H1 (cell line): ENCODE data around the gene RNU7-1. TPM values are rescaled to one million over a fixed set of nuclear protein-coding genes. Genes with fewer than 3 reads are reported as not detected.

Experiments
- CTCF ChIA-PET: fragments of 300-600 bp; sonication (Branson Sonifier 250); formaldehyde crosslinking; loops from one replicate; lab custom pipeline; 2021; ENCODE audit not compliant: partially characterized antibody; lab: Charles Lee
- POLR2A ChIA-PET: fragments of 300-600 bp; sonication (Branson Sonifier 250); formaldehyde crosslinking; loops from one replicate; lab custom pipeline; 2021; ENCODE audit warnings: inconsistent platforms; ENCODE audit not compliant: partially characterized antibody; lab: Charles Lee
- DNase-seq, 2 experiments: peaks; one replicate each; pipeline versions ENCODE4 v3.0.0 to v3.0.0-alpha.2; 2010 to 2022; ENCODE audit warnings: low spot score in 2 of 2, low read depth in 1 of 2, mixed read lengths in 1 of 2
- FAIRE-seq: peaks from 2 replicates; lab custom pipeline; 2011; peaks lifted over from hg19 to GRCh38; lab: Jason Lieb, UNC
- H2AFZ ChIP-seq: 2 replicates; pipeline ENCODE4 v1.8.1; 2012; ENCODE audit warnings: low read length, inconsistent platforms
- H2AK5ac ChIP-seq: 2 replicates; pipeline ENCODE4 v1.6.1; 2013; ENCODE audit warnings: low read depth, low read length
- H2BK120ac ChIP-seq: replicated peaks from 2 replicates; pipeline ENCODE3; 2013; ENCODE audit warnings: low read depth, low read length, inconsistent platforms
- H2BK12ac ChIP-seq: 2 replicates; pipeline ENCODE4 v1.6.1; 2013; ENCODE audit warnings: low read depth, low read length
- H2BK15ac ChIP-seq: 2 replicates; pipeline ENCODE4 v1.6.1; 2013; ENCODE audit warnings: low read length
- H2BK20ac ChIP-seq: 2 replicates; pipeline ENCODE4 v1.6.1; 2013; ENCODE audit warnings: low read length
- H2BK5ac ChIP-seq: 2 replicates; pipeline ENCODE4 v1.6.1; 2013; ENCODE audit warnings: low read depth, low read length
- H3K14ac ChIP-seq: 2 replicates; pipeline ENCODE4 v1.6.1; 2013; ENCODE audit warnings: inconsistent platforms; ENCODE audit not compliant: insufficient read length
- H3K18ac ChIP-seq: 2 replicates; pipeline ENCODE4 v1.6.1; 2013; ENCODE audit warnings: low read length; ENCODE audit errors: extremely low read depth
- H3K23ac ChIP-seq: 2 replicates; pipeline ENCODE4 v1.6.1; 2013; ENCODE audit warnings: inconsistent platforms; ENCODE audit not compliant: insufficient read length
- H3K23me2 ChIP-seq: 2 replicates; pipeline ENCODE4 v1.6.1; 2013; ENCODE audit warnings: low read depth, low read length
- H3K27ac ChIP-seq: 2 replicates; pipeline ENCODE4 v1.6.1; 2011; ENCODE audit warnings: low read depth, low read length, inconsistent platforms
- H3K27me3 ChIP-seq, 4 experiments: replicated peaks in 1 of 4; 1 replicate in 1 of 4; 2 replicates in 3 of 4; pipeline versions ENCODE4 v1.6.1 to v1.8.1; 2011 to 2013; ENCODE audit warnings: low read length in 3 of 4, mild to moderate bottlenecking in 3 of 4, inconsistent platforms in 2 of 4, mixed read lengths in 2 of 4, moderate library complexity in 1 of 4; ENCODE audit not compliant: control insufficient read depth in 3 of 4, insufficient read depth in 3 of 4; ENCODE audit errors: extremely low read depth in 1 of 4
- H3K36me3 ChIP-seq, 4 experiments: 2 replicates each; pipeline versions ENCODE4 v1.6.1 to v1.8.1; 2011 to 2013; ENCODE audit warnings: mild to moderate bottlenecking in 4 of 4, low read length in 3 of 4, moderate library complexity in 2 of 4, control low read depth in 1 of 4, inconsistent platforms in 1 of 4; ENCODE audit not compliant: insufficient read depth in 4 of 4, control insufficient read depth in 2 of 4
- H3K4ac ChIP-seq: replicated peaks from 2 replicates; pipeline ENCODE3; 2013; ENCODE audit warnings: low read length, low read depth, mixed read lengths, inconsistent platforms; ENCODE audit not compliant: insufficient read length
- H3K4me1 ChIP-seq, 4 experiments: replicated peaks in 1 of 4; 1 replicate in 1 of 4; 2 replicates in 3 of 4; pipeline versions ENCODE4 v1.6.1 to v1.8.1; 2011 to 2013; ENCODE audit warnings: low read length in 3 of 4, inconsistent platforms in 2 of 4, mixed read lengths in 1 of 4; ENCODE audit not compliant: insufficient read depth in 4 of 4, control insufficient read depth in 3 of 4
- H3K4me2 ChIP-seq, 2 experiments: 2 replicates each; pipeline versions ENCODE4 v1.6.1 to v1.8.1; 2011 to 2013; ENCODE audit warnings: low read depth in 2 of 2, low read length in 2 of 2, control low read depth in 1 of 2, inconsistent platforms in 1 of 2, mild to moderate bottlenecking in 1 of 2; ENCODE audit not compliant: insufficient read depth in 1 of 2
- H3K4me3 ChIP-seq, 4 experiments: fragments of 200-600, 300-600 bp in 1 of 4; sonication (generic), shearing (Covaris generic), sonication (Bioruptor Twin) in 1 of 4; 2 replicates each; pipeline versions ENCODE4 v1.5.1 to v1.8.1; 2011 to 2016; ENCODE audit warnings: low read length in 4 of 4, low read depth in 3 of 4, control low read depth in 2 of 4, inconsistent platforms in 2 of 4, mild to moderate bottlenecking in 2 of 4, mixed read lengths in 1 of 4, moderate library complexity in 1 of 4; ENCODE audit not compliant: insufficient read depth in 2 of 4; ENCODE audit errors: extremely low read depth in 1 of 4
- H3K56ac ChIP-seq: replicated peaks from 2 replicates; pipeline ENCODE3; 2013; ENCODE audit warnings: low read depth, mild to moderate bottlenecking, mixed read lengths, low read length, inconsistent platforms; ENCODE audit not compliant: insufficient read length
- H3K79me1 ChIP-seq: 2 replicates; pipeline ENCODE4 v1.6.1; 2013; ENCODE audit warnings: low read depth, low read length, control low read depth
- H3K79me2 ChIP-seq, 2 experiments: 2 replicates each; pipeline versions ENCODE4 v1.6.1 to v1.8.1; 2012 to 2013; ENCODE audit warnings: low read length in 2 of 2, mild to moderate bottlenecking in 2 of 2, inconsistent platforms in 1 of 2; ENCODE audit not compliant: insufficient read depth in 2 of 2, control insufficient read depth in 1 of 2
- H3K9ac ChIP-seq, 4 experiments: replicated peaks in 1 of 4; 1 replicate in 1 of 4; 2 replicates in 3 of 4; pipeline versions ENCODE4 v1.6.1 to v1.8.1; 2011 to 2013; ENCODE audit warnings: low read depth in 3 of 4, low read length in 3 of 4, control low read depth in 2 of 4, mild to moderate bottlenecking in 2 of 4, moderate library complexity in 2 of 4, inconsistent platforms in 1 of 4; ENCODE audit errors: extremely low read depth in 1 of 4
- H3K9me3 ChIP-seq, 2 experiments: 2 replicates each; pipeline versions ENCODE4 v1.6.1 to v1.8.1; 2012 to 2013; ENCODE audit warnings: mild to moderate bottlenecking in 2 of 2, moderate library complexity in 2 of 2, control low read depth in 1 of 2, inconsistent platforms in 1 of 2, low read depth in 1 of 2, low read length in 1 of 2, mixed read lengths in 1 of 2; ENCODE audit not compliant: insufficient read depth in 2 of 2
- H4K20me1 ChIP-seq, 2 experiments: replicated peaks in 1 of 2; 2 replicates each; pipeline versions ENCODE3 to v1.8.1; 2011 to 2013; ENCODE audit warnings: inconsistent platforms in 2 of 2, low read length in 2 of 2, mild to moderate bottlenecking in 1 of 2; ENCODE audit not compliant: insufficient read depth in 2 of 2, control insufficient read depth in 1 of 2
- H4K5ac ChIP-seq: 2 replicates; pipeline ENCODE4 v1.6.1; 2013; ENCODE audit warnings: low read length, low read depth, mixed read lengths, inconsistent platforms; ENCODE audit not compliant: insufficient read length
- H4K8ac ChIP-seq: 2 replicates; pipeline ENCODE4 v1.8.0; 2013; ENCODE audit warnings: mild to moderate bottlenecking, moderate library complexity, low read length, inconsistent platforms; ENCODE audit not compliant: insufficient read depth; ENCODE audit errors: extremely low read depth
- H4K91ac ChIP-seq: replicated peaks from 2 replicates; pipeline ENCODE3; 2013; ENCODE audit warnings: low read length, mixed read lengths, inconsistent platforms; ENCODE audit not compliant: insufficient read length
- BACH1 ChIP-seq: IDR thresholded peaks from 2 replicates; pipeline ENCODE4 v1.6.1; 2012; ENCODE audit warnings: low read length, improper control_type of control experiment
- CHD1 ChIP-seq: IDR thresholded peaks from 2 replicates; pipeline ENCODE4 v1.6.1; 2012; ENCODE audit warnings: low read depth, low read length, improper control_type of control experiment
- EP300 ChIP-seq, 2 experiments: IDR thresholded peaks; 1 replicate in 1 of 2; 2 replicates in 1 of 2; pipeline ENCODE4 v1.6.1; 2011 to 2012; ENCODE audit warnings: low read depth in 2 of 2, low read length in 2 of 2, mild to moderate bottlenecking in 2 of 2, borderline replicate concordance in 1 of 2, inconsistent platforms in 1 of 2, moderate library complexity in 1 of 2
- SIN3A ChIP-seq, 2 experiments: IDR thresholded peaks in 1 of 2; conservative IDR thresholded peaks in 1 of 2; 2 replicates each; pipeline ENCODE4 v1.6.1; 2011 to 2012; ENCODE audit warnings: low read length in 2 of 2, improper control_type of control experiment in 1 of 2, low read depth in 1 of 2, mild to moderate bottlenecking in 1 of 2
- SIRT6 ChIP-seq: IDR thresholded peaks from one replicate; pipeline ENCODE4 v1.7.1; 2012; ENCODE audit warnings: low read length, inconsistent platforms
- TAF7 ChIP-seq: optimal IDR thresholded peaks from 2 replicates; pipeline ENCODE3; 2011; ENCODE audit warnings: low read depth, mild to moderate bottlenecking, inconsistent platforms, low read length, moderate library complexity, borderline replicate concordance
- WGBS, 2 experiments: shearing (Covaris generic) in 1 of 2; methylation state at CpG; one replicate each; pipeline versions ENCODE4 v1.1.6 to v1.1.7; 2013 to 2015; ENCODE audit warnings: low lambda C conversion rate in 2 of 2, mixed read lengths in 2 of 2, inconsistent platforms in 1 of 2, low coverage in 1 of 2, missing lambda C conversion rate in 1 of 2; ENCODE audit not compliant: insufficient replicate concordance in 2 of 2, insufficient coverage in 1 of 2, insufficient read length in 1 of 2; ENCODE audit errors: extremely low coverage in 1 of 2, missing lambda C conversion rate in 1 of 2; 5-methylcytosine and 5-hydroxymethylcytosine counted together
- polyA plus RNA-seq, 7 experiments: library from polyadenylated mRNA; depleted of rRNA in 3 of 7; stranded (reverse) in 5 of 7; unstranded in 2 of 7; fragments of >200 nt in 5 of 7; fragments of 200-250 nt in 2 of 7; gene quantifications; 1 replicate in 5 of 7; 2 replicates in 1 of 7; 4 replicates in 1 of 7; pipeline versions ENCODE4 v1.2.1 to v1.2.3, GENCODE V29; 2011 to 2013; ENCODE audit warnings: missing spikeins in 2 of 7, mixed read lengths in 2 of 7
- total RNA-seq: library from RNA; stranded (reverse); fragmentation: NEBNext Ultra II Directional; extraction: Animal tissue kit (Norgen Biotek cat#: 25700); gene quantifications from 2 replicates; pipeline ENCODE4 v1.2.1, GENCODE V29; 2021
- TF ChIP-seq, protein P1 (sequence below), 3 experiments: IDR thresholded peaks; 1 replicate in 2 of 3; 2 replicates in 1 of 3; pipeline versions ENCODE4 v1.5.1 to v1.6.1; 2011; ENCODE audit warnings: low read length in 3 of 3, mild to moderate bottlenecking in 3 of 3, inconsistent platforms in 2 of 3, low read depth in 1 of 3, moderate library complexity in 1 of 3; ENCODE audit not compliant: insufficient read depth in 1 of 3; ENCODE audit errors: control extremely low read depth in 1 of 3
- TF ChIP-seq, protein P2 (sequence below): IDR thresholded peaks from 2 replicates; pipeline ENCODE4 v1.6.1; 2011; ENCODE audit warnings: low read depth, mild to moderate bottlenecking, low read length; ENCODE audit not compliant: insufficient read depth

The RNU7-1 gene
- total and polyA plus RNA-seq, 2 of the 8 experiments (the other 6 are each of a cell fraction or from before 2014, with no cell fraction given), result not detected

DNA sequence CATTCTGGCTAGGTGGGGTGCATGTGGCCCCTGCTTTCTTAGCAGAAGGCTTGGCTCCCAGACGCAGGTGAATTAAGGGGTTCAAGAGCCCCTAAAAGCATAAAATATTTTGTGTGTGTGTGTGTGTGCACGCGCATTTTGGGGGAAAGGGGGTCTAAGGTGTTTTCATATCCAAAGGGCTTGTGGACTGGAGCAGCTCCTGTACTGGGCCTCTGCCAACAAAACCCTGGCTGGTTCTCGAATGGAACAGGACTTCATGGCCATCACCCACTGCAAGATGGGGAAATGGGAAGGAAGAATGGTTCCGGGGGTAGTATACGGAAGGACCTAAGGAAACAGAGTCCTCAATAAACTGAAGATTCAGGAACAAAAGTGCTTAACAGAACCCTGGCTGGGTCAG is 19.8 kb upstream of the RNU7-1 start:
- H3K79me1 ChIP-seq, result no peaks in the 10 kb centered on the region; the same call in 1 of the 2 replicates
- H3K9ac ChIP-seq, result no peak overlapping the region; a peak in 2 of 7 replicates
- no peaks in the 10 kb centered on the region for H3K9me3 ChIP-seq
- peaks cover 5% of the 10 kb centered on the region in 2 experiments for H3K79me2 ChIP-seq
- peaks cover 19 to 47% (median 31%) of the 10 kb centered on the region in 4 experiments for H3K36me3 ChIP-seq
- no peak overlapping the region for H2BK12ac ChIP-seq
- no peak overlapping the region for H2BK5ac ChIP-seq
- TF ChIP-seq EP300 (IDR thresholded peaks at IDR 0.05; ENCODE audit: borderline replicate concordance in 1 of 2, low read depth in 2 of 2, low read length in 2 of 2) (no peak), TAF7 (no peak), SIN3A (conservative IDR thresholded peaks at IDR 0.05 in 1 of 2, IDR thresholded peaks at IDR 0.05 in 1 of 2; ENCODE audit: low read depth in 1 of 2, low read length in 2 of 2) (no peak), SIRT6 (no peak), BACH1 (no peak), CHD1 (no peak)
- TF ChIP-seq, protein P1, sequence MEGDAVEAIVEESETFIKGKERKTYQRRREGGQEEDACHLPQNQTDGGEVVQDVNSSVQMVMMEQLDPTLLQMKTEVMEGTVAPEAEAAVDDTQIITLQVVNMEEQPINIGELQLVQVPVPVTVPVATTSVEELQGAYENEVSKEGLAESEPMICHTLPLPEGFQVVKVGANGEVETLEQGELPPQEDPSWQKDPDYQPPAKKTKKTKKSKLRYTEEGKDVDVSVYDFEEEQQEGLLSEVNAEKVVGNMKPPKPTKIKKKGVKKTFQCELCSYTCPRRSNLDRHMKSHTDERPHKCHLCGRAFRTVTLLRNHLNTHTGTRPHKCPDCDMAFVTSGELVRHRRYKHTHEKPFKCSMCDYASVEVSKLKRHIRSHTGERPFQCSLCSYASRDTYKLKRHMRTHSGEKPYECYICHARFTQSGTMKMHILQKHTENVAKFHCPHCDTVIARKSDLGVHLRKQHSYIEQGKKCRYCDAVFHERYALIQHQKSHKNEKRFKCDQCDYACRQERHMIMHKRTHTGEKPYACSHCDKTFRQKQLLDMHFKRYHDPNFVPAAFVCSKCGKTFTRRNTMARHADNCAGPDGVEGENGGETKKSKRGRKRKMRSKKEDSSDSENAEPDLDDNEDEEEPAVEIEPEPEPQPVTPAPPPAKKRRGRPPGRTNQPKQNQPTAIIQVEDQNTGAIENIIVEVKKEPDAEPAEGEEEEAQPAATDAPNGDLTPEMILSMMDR (IDR thresholded peaks at IDR 0.05; ENCODE audit: control extremely low read depth in 1 of 3, insufficient read depth in 1 of 3, low read depth in 1 of 3, low read length in 3 of 3), result no peak
- TF ChIP-seq, protein P2, sequence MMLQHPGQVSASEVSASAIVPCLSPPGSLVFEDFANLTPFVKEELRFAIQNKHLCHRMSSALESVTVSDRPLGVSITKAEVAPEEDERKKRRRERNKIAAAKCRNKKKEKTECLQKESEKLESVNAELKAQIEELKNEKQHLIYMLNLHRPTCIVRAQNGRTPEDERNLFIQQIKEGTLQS, result no peak
- H3K27ac ChIP-seq, result no peak overlapping the region
- no peak overlapping the region for H3K56ac ChIP-seq
- H4K5ac ChIP-seq, result no peak overlapping the region
- no peak overlapping the region for H3K4ac ChIP-seq
- no peak overlapping the region for H3K14ac ChIP-seq
- H4K91ac ChIP-seq, result no peak overlapping the region
- no peak overlapping the region for H2BK120ac ChIP-seq
- no peak overlapping the region for H2AFZ ChIP-seq
- H3K4me2 ChIP-seq, result peak overlapping the region; percentile 92 to 100; a peak in 3 of 4 replicates
- no peaks in the 10 kb centered on the region for H3K27me3 ChIP-seq
- ChIA-PET CTCF (interaction anchor here (0.9 to 10.0 kb wide), 23 partner anchors 8 to 413 kb away, joined by 3 to 253 read pairs (median 5); partner anchors contain the start of genes C12orf57, ENO2, LPAR5 and LRRC23), POLR2A (interaction anchor here (0.9 to 44.0 kb wide), 10 partner anchors 14 to 453 kb away, joined by 3 to 1596 read pairs (median 22); partner anchors contain the start of genes C12orf57, CDCA3, EMG1 and ENO2)
- 91% methylated on average over 6 of the region's 6 CpGs; no CpG with 5 or more reads in 1 of the 2 experiments for WGBS, 2 experiments
- no peak overlapping the region for H3K18ac ChIP-seq
- no peak overlapping the region for H3K23ac ChIP-seq
- no peak for DNase-seq
- no peak overlapping the region for H2AK5ac ChIP-seq
- H4K20me1 ChIP-seq, result peaks cover 2 to 4% of the 10 kb centered on the region in 2 experiments
- peaks cover 21% of the 10 kb centered on the region for H3K23me2 ChIP-seq
- no peak overlapping the region for H2BK15ac ChIP-seq
- no peak overlapping the region for H4K8ac ChIP-seq
- H2BK20ac ChIP-seq, result no peak overlapping the region
- H3K4me3 ChIP-seq, result no peak overlapping the region
- FAIRE-seq, result no peak
- peaks cover 12 to 24% (median 16%) of the 10 kb centered on the region in 4 experiments for H3K4me1 ChIP-seq
